Panc1 (cell line): ENCODE measurements around the gene TNIK.

Experiments used
- POLR2AphosphoS5 ChIP-seq: IDR thresholded peaks from 2 replicates; pipeline ENCODE4 v1.6.1; 2012; ENCODE audit warnings: mild to moderate bottlenecking, low read depth, low read length, moderate library complexity
- REST ChIP-seq, 2 experiments: IDR thresholded peaks; 2 replicates each; pipeline ENCODE4 v1.6.1; 2011 to 2012; ENCODE audit warnings: low read depth in 2 of 2, control low read depth in 1 of 2, low read length in 1 of 2, mild to moderate bottlenecking in 1 of 2, moderate library complexity in 1 of 2; ENCODE audit not compliant: insufficient read depth in 1 of 2
- SIN3A ChIP-seq: IDR thresholded peaks from 2 replicates; pipeline ENCODE4 v1.6.1; 2012; ENCODE audit warnings: low read depth, mild to moderate bottlenecking, low read length, moderate library complexity, borderline replicate concordance; ENCODE audit not compliant: insufficient read depth
- TF ChIP-seq, protein P1 (sequence below): fragments of 450-650 bp; IDR thresholded peaks from 2 replicates; pipeline ENCODE4 v1.5.1; 2017; ENCODE audit warnings: mild to moderate bottlenecking

- TF ChIP-seq SIN3A: no peak
- TF ChIP-seq, protein P1, sequence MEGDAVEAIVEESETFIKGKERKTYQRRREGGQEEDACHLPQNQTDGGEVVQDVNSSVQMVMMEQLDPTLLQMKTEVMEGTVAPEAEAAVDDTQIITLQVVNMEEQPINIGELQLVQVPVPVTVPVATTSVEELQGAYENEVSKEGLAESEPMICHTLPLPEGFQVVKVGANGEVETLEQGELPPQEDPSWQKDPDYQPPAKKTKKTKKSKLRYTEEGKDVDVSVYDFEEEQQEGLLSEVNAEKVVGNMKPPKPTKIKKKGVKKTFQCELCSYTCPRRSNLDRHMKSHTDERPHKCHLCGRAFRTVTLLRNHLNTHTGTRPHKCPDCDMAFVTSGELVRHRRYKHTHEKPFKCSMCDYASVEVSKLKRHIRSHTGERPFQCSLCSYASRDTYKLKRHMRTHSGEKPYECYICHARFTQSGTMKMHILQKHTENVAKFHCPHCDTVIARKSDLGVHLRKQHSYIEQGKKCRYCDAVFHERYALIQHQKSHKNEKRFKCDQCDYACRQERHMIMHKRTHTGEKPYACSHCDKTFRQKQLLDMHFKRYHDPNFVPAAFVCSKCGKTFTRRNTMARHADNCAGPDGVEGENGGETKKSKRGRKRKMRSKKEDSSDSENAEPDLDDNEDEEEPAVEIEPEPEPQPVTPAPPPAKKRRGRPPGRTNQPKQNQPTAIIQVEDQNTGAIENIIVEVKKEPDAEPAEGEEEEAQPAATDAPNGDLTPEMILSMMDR: no peak
- no peak for TF ChIP-seq POLR2AphosphoS5
- no peak for TF ChIP-seq REST (IDR thresholded peaks at IDR 0.05; ENCODE audit: insufficient read depth in 1 of 2, low read depth in 2 of 2, low read length in 1 of 2)
Measured at GRCh38 chr3:171488479-171488878, 28.3 kb upstream of the TNIK start.
